GM19023 (cell line): ENCODE measurements around the gene SERPINB4.
A peak's percentile ranks its signal among the peaks of the same experiment; 100 is the strongest.

Experiments
- ATAC-seq: cut with Tn5 transposase; IDR thresholded peaks from one replicate; pipeline ENCODE4 v1.9.1; 2021; ENCODE audit warnings: mild to moderate bottlenecking, moderate library complexity; ENCODE audit not compliant: unreplicated experiment

SERPINB4 gene

DNA sequence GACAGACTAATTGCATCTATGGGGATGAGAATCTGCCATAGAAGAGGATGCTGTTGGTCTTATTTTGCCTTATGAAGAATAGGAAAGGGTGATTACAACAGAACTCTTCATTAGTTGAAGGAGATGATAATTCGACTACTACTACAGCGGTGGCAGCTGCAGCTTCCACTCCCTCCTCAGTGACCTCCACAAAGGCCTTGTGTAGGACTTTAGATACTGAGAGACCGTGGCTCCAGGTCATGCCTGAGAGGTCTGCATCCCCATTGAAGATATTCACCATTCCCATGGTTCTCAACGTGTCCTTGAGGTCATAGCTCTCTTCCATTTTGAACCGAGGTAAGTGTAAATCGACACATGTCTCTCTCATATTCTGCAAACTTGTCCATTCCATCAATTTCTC, 6.4 kb downstream of the SERPINB4 start:
- no peak for ATAC-seq

DNA sequence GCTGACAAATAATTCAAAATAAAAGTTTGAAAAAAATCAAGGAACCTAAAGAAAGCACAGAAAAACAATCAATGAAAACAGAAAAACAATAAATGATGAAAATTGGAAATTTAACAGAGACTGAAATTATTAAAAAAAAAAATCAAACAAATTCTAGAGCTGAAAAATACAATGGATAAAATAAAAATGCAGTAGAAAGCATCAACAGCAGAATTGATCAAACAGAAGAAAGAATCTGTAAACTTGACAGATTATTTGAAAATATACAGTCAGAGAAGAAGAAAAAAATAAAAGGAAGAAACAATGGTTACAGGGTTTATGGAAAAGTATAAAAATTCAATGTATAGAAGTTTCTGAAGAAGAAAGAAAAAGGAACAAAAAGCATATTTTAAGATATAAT, 16.2 kb downstream of the SERPINB4 start:
- no peak for ATAC-seq

DNA sequence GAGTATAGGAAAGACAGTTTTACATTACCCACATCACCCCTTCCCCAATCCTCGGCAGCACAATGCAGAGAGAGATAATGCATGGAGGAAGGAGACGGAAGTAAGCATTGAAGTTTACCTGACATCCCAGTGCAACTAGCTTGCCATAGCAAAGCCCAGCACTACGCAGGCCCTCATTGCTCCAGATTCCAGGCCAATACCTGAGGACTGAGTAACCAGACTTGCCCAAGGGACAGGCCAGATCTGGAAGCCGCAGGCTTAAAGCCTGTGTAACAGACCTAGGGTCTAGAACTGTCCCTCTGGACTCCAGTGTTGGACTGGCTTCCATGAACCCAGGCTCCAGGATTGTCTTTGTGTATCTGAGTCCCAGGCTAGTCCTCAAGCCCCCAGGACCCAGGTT, 17.6 kb downstream of the SERPINB4 start:
- ATAC-seq, result no peak

DNA sequence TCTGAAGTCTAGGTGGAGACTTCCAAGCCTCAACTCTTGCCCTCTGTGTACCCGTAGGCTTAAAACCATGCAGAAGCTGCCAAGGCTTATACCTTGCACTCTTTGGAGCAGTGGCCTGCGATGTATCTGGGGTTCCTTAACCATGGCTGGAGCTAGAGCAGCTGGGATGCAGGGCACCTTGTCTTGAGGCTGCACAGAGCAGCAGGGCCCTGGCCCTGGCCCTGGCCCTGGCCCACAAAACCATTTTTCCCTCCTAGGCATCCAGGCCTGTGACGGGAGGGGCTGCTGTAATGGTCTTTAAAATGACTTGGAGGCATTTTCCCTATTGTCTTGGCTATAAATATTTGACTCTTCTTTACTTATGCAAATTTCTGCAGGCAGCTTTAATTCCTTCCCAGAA, 19.2 kb downstream of the SERPINB4 start:
- no peak for ATAC-seq

DNA sequence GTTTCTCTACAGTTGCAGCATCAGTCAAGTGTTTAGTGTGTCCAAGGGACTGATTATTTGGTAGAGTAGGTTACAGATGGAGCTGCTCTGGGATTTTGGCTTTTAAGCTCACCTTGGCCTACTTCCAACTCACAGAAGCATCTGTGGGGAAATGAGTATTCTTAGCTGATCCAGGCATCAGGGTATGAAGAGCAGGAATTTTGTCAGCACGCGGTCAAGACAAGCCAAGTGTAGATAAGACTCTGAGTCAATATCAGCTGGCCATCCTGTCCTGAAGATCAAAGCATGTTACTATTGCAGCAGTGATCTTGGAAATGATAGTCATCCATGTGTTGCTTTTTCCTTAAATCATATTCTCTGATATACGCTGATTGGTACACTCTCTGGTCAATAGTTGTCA, 24.4 kb downstream of the SERPINB4 start:
- no peak for ATAC-seq

DNA sequence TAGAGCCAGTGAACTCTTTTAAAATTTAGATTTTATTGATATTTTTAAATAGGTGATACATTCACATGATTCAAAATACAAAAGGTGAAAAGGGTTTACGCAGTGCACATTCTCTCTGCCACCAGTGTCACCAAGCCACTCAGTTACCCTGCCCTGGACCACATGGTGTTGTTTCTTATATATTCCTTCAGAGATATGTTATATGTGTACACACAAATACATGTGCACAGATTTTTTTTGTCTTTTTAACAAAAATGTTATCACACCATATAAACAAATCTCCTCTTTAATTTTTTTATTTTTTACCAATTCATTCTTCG, 26.2 kb downstream of the SERPINB4 start:
- ATAC-seq, result no peak

DNA sequence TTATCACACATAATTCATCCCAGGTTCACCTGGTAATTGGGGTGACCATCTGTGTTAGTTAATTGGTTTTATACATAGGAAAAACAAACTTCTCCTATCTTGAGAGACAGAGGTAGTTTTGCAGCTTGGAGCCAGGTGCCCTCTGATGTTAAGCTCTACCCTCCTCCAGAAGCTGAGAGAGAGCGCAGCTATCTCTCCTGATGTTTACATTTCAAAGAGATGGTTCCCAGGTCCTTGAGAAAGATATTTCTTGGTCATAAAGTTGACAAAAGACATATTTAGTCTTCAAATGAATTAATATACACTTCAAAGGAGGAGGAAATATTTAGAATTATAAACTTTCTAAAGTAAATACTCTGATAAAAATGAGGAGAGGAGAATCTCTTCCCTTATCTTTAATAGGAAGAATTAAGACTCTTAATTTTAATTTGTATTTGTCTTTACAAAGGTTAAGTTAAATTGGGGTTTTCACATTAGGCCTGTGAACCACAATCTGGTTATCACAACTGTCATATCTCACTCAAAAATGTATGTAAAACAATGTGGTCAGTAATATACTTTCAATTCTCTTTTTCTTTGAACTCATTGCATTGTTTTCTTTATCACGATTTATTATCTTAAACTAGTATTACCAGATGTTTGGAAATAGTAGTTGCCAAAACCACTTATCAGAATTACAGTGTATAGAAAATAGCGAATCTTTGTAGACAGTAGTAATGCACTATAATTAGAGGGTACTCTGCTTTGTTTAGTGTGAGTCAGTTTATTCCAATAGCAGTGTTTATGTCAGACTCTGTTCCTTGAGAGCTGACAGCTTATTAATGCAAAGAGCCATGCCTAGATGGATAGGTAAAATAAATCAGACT, 26.8 kb downstream of the SERPINB4 start:
- no peak for ATAC-seq

DNA sequence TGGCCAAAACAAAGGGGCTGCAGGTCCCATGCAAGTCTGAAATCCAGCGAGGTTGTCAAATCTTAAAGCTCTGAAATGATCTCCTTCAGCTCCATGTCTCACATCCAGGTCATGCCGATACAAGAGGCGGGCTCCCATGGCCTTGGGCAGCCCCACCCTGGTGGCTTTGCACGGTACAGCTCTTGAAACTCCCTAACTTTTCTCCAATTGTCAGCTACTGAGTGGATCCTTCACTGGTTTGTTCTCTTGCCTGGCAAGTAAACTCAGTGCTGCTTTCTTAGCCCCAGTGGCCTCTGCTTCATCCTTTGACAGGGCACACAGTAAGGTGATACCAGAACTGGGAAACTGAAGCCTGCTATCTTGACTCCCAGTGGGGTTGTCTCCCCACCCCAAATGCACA, 30.6 kb downstream of the SERPINB4 start:
- ATAC-seq, result no peak

DNA sequence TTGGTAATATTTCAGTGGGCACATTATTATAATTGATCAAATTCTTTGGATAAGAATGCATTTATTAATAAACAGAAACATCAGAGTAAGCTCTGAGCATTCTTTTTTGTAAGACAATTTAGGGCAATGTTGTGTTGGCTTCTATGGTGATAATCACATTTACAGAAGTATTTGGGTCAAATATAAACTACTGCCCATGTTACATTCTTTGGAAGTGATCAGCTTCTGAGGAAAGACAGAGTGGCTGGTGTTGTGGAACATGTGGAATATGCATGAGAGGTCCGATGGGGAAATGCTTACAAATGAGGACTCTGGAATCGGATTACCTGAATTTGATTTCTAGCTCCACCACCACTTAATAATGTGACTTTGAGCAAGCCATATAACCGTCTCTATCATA, 37.5 kb downstream of the SERPINB4 start:
- no peak for ATAC-seq

DNA sequence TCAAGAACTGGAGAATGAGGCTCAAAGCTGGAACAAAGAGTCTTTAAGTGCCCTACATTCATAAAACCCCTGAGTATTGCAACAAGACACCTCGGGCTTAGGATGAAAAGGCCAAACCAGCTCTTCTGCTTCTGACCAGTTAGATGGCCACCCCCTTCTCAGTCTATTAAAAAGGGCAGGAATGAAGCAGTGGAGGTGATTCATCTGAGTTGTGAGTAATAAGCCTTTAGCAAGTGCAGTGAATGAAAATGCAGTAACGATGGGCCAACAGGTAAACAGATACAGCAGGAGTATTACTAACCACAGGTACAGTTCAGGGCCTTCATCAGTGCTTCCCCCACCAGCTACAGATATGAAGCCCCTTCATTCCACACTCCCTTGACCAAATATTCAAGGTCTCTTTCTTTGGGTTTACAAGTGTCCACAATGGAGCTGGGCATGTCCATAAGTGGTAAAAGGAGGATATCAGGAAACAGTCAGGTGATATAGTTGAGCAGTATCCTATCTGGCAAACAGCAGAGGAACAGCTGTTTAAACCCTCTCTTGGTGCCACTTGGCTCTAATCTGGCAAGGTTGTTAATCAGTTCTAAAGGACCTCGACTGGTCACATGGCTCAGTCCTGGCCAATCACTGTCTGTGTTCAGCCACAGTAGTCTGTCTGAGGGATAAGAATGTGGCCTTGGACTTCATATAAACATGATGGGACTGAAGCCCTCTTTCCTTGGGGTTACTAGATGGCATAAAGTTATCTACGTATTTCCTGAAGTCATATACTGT, 39.1 kb downstream of the SERPINB4 start:
- ATAC-seq, result no peak

DNA sequence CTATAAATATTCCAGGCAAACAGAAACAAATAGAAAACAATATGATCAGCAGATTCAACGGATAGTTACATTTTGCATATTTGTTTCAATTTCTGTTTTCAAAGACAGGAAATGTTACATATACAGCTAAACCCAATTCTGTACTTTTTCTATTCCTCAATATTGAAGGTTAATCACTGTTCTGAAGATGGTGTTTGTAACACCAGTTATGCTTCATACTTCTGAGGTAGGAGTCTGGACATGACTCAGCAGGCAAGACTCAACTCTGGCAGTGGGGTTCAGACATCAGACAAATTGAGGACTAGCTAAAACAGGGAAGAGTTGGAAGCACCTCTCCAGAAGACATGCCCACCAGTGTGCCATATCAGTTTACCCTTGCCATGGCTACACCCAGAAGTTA, 40.3 kb downstream of the SERPINB4 start:
- peak; percentile 81 for ATAC-seq

DNA sequence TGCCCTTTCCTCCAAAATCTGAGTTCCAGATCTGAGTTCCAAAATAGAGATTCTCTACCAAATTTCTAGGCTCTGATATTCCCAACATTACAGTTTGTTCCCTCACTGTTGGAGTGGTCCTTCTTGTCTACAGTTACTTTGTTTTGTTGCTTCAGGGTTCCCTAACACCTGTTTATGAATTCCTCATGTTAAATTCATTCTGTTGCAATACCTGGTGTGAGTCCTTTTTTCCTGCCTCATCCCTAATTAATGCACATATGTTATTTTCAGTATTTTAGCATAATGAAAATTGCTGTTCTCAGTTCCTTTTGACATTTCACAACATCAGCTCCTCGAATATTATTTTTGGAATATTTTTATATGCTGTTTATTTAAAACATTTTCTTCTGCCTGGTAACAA, 40.7 kb downstream of the SERPINB4 start:
- ATAC-seq, result no peak

DNA sequence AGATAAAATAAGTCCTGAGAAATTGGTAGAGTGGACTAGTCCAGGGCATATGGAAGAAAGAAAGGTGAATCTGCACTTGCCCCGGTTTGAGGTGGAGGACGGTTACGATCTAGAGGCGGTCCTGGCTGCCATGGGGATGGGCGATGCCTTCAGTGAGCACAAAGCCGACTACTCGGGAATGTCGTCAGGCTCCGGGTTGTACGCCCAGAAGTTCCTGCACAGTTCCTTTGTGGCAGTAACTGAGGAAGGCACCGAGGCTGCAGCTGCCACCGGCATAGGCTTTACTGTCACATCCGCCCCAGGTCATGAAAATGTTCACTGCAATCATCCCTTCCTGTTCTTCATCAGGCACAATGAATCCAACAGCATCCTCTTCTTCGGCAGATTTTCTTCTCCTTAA, 47.1 kb downstream of the SERPINB4 start:
- no peak for ATAC-seq

DNA sequence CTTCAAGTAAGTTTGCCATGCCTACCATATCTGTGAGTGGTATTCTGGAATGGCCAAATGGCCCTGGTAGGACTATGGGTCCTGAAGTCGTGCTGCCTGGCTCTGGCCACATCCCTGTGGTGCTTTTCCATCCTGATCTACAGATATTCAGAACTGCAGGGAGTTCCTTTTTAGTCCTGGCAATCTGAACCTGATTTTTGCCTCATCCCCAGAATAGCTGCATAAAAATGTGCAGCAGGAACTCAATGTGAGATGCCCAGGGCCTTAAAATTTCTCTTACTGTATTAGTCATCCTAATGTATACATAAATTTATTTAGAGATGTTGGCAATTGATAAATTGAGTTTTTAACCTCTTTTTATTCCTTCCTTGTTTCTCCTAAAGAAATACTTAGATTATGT, 51.6 kb downstream of the SERPINB4 start:
- ATAC-seq, result no peak

DNA sequence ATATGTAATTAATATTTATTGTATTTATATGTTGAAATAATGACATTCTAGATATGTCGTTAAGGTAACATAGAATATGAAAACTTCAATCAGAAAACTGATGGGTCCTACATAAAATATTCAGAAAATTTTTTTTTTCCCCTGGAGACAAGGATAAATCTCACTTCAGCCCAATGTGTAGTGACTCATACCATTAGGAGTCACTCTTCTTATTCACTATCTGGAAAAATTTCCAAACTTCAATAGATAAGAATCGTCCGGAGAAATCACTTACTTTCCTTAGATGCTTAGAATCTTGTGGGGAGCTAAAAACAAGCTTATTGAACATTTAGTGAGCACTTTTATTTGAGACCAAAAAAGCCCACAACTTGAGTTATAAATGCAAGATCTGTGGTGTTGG, 52.3 kb downstream of the SERPINB4 start:
- ATAC-seq, result no peak

DNA sequence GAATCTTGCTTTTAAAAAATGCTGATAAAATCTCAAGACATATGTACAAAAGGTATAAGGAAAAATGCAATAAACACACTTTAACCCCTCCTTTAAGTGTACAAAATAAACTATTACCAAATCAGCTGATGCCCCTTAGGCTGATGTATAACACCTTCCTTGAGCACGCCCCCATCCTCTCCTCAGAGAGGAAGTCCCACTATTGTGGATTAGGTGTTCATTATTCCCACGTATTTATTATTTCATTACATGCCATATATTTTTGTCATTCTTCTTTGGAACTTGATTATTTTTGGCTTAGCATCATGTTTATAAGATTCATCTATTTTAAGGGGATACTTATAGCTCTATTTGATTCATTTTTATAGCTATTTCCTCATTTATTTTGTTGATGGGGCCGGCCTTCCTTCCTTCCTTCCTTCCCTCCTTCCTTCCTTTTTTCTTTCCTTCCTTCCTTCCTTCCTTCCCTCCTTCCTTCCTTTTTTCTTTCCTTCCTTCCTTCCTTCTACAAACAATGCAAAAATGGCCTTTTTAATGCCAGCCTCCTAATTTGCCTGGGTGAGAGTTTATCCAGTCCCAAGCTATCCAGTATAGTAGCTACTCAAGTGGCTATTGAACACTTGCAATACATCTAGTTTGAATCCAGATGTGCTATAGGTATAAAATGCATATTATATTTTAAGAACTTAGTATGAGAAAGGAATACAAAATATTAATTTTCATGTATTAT, 52.9 kb downstream of the SERPINB4 start:
- ATAC-seq, result no peak

DNA sequence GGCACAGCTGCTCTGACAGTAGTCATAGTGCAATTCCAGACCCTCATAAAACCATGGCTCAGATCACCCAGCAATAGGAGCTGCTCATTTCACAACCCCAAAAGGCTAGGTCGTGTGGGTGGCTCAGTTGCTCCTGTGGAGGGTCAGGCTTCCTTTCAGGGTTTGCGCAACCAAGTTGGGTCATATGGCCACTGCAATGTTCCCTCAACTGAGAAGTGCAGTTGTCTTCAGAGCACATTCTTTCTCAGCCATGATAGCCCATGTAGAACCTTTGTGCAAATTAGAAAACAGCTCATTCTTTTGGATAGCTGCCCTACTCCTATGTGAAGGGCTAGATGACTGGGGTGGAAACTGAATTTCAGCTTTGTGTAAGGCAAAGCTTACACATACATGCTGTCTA, 53.7 kb downstream of the SERPINB4 start:
- ATAC-seq, result no peak

DNA sequence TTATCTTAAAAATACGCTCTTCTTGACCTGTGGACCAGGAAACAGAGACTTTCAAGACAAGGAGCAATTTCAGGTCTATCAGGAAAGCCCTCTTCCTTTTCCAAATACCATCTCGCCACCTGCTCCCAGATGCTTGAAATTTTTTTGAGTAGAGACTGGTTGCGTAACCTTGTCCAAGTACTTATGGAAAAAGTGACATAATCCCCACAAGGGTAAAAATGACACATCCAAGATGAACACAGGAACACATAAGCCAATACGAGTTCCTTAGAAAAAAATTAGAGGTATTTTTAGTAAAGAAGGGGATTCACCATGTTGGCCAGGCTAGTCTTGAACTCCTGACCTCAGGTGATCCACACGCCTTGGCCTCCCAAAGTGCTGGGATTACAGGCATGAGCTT, 55.1 kb downstream of the SERPINB4 start:
- no peak for ATAC-seq
